HEK293 (cell line): ENCODE results near the gene SKP2.

ENCODE experiments used
- CTCF ChIA-PET: fragments of 350-600 bp; formaldehyde crosslinking; extraction: SDS; loops from one replicate; lab custom pipeline; 2021; ENCODE audit warnings: antibody characterized with exemption; lab: Yijun Ruan, JAX
- POLR2A ChIA-PET: fragments of 300-600 bp; formaldehyde crosslinking; extraction: SDS; loops from one replicate; lab custom pipeline; 2020; ENCODE audit warnings: antibody characterized with exemption, inconsistent platforms; lab: Yijun Ruan, JAX
- H3K27ac ChIP-seq: fragments of 200-500 bp; sonication (Bioruptor generic); 2 replicates; pipeline ENCODE4 v1.5.1; 2014; ENCODE audit warnings: low read depth, low read length, control low read depth, inconsistent platforms; ENCODE audit errors: extremely low read depth
- H3K36me3 ChIP-seq, 2 experiments: fragments of 200-500 bp in 1 of 2; sonication (Bioruptor generic) in 1 of 2; 1 replicate in 1 of 2; 2 replicates in 1 of 2; pipeline ENCODE4 v1.5.1; 2014 to 2017; ENCODE audit warnings: inconsistent platforms in 2 of 2, low read length in 2 of 2; ENCODE audit not compliant: control insufficient read depth in 2 of 2, insufficient read depth in 1 of 2
- H3K4me1 ChIP-seq: fragments of 200-500 bp; sonication (Bioruptor generic); 2 replicates; pipeline ENCODE4 v1.5.1; 2014; ENCODE audit warnings: mild to moderate bottlenecking, low read length, inconsistent platforms; ENCODE audit not compliant: control insufficient read depth, insufficient read depth
- H3K4me3 ChIP-seq: 2 replicates; pipeline ENCODE4 v1.5.1; 2011; ENCODE audit warnings: low read depth, mild to moderate bottlenecking, control low read depth, low read length, moderate library complexity
- H3K9me3 ChIP-seq: fragments of 200-500 bp; sonication (Bioruptor generic); 2 replicates; pipeline ENCODE4 v1.5.1; 2014; ENCODE audit warnings: low read depth, low read length, inconsistent platforms; ENCODE audit not compliant: control insufficient read depth, insufficient read depth
- KLF10 ChIP-seq: fragments of 450-650 bp; IDR thresholded peaks from 2 replicates; pipeline ENCODE4 v1.5.1; 2018; ENCODE audit warnings: missing biosample characterization, mild to moderate bottlenecking, missing genetic modification characterization
- MZF1 ChIP-seq: fragments of 450-650 bp; formaldehyde crosslinking; IDR thresholded peaks from 2 replicates; pipeline ENCODE4 v1.5.1; 2017; ENCODE audit warnings: missing biosample characterization, missing genetic modification characterization, borderline replicate concordance
- YY1 ChIP-seq: fragments of 450-650 bp; formaldehyde crosslinking; IDR thresholded peaks from 2 replicates; pipeline ENCODE4 v1.5.1; 2018; ENCODE audit warnings: missing biosample characterization, missing genetic modification characterization
- ZBTB21 ChIP-seq: fragments of 450-650 bp; formaldehyde crosslinking; IDR thresholded peaks from 2 replicates; pipeline ENCODE4 v1.5.1; 2017; ENCODE audit warnings: missing biosample characterization, missing genetic modification characterization
- ZFP3 ChIP-seq: fragments of 450-650 bp; formaldehyde crosslinking; IDR thresholded peaks from 2 replicates; pipeline ENCODE4 v1.5.1; 2016; ENCODE audit warnings: low read depth, missing biosample characterization, missing genetic modification characterization
- ZFP37 ChIP-seq: fragments of 450-650 bp; formaldehyde crosslinking; IDR thresholded peaks from 2 replicates; pipeline ENCODE4 v1.5.1; 2016; ENCODE audit warnings: missing biosample characterization, missing genetic modification characterization
- ZIC2 ChIP-seq: fragments of 450-650 bp; formaldehyde crosslinking; IDR thresholded peaks from 2 replicates; pipeline ENCODE4 v1.5.1; 2016; ENCODE audit warnings: missing biosample characterization, missing genetic modification characterization
- ZNF121 ChIP-seq: fragments of 450-650 bp; formaldehyde crosslinking; IDR thresholded peaks from 2 replicates; pipeline ENCODE4 v1.5.1; 2016; ENCODE audit warnings: missing biosample characterization, missing genetic modification characterization
- ZNF155 ChIP-seq: fragments of 450-650 bp; formaldehyde crosslinking; IDR thresholded peaks from 2 replicates; pipeline ENCODE4 v1.5.1; 2016; ENCODE audit warnings: missing biosample characterization, missing genetic modification characterization
- ZNF530 ChIP-seq: fragments of 450-650 bp; formaldehyde crosslinking; IDR thresholded peaks from 2 replicates; pipeline ENCODE4 v1.5.1; 2016; ENCODE audit warnings: low read depth, missing biosample characterization, missing genetic modification characterization
- ZNF555 ChIP-seq: fragments of 450-650 bp; formaldehyde crosslinking; conservative IDR thresholded peaks from 2 replicates; pipeline ENCODE4 v1.5.1; 2017; ENCODE audit warnings: missing biosample characterization, mild to moderate bottlenecking, missing genetic modification characterization, inconsistent platforms
- ZNF561 ChIP-seq: fragments of 450-650 bp; IDR thresholded peaks from 2 replicates; pipeline ENCODE4 v1.5.1; 2018; ENCODE audit warnings: missing biosample characterization, missing genetic modification characterization, borderline replicate concordance
- ZNF585B ChIP-seq: fragments of 450-650 bp; formaldehyde crosslinking; IDR thresholded peaks from 2 replicates; pipeline ENCODE4 v1.5.1; 2016; ENCODE audit warnings: missing biosample characterization, missing genetic modification characterization
- ZNF629 ChIP-seq: fragments of 450-650 bp; formaldehyde crosslinking; IDR thresholded peaks from 2 replicates; pipeline ENCODE4 v1.5.1; 2017; ENCODE audit warnings: missing biosample characterization, missing genetic modification characterization
- ZNF654 ChIP-seq: fragments of 450-650 bp; formaldehyde crosslinking; IDR thresholded peaks from 2 replicates; pipeline ENCODE4 v1.5.1; 2016; ENCODE audit warnings: low read depth, missing biosample characterization, missing genetic modification characterization
- ZNF664 ChIP-seq: fragments of 450-650 bp; formaldehyde crosslinking; IDR thresholded peaks from 2 replicates; pipeline ENCODE4 v1.5.1; 2016; ENCODE audit warnings: missing biosample characterization, missing genetic modification characterization
- ZNF677 ChIP-seq: fragments of 450-650 bp; IDR thresholded peaks from 2 replicates; pipeline ENCODE4 v1.5.0; 2018; ENCODE audit warnings: missing biosample characterization, mild to moderate bottlenecking, missing genetic modification characterization, moderate library complexity
- ZNF768 ChIP-seq: fragments of 450-650 bp; formaldehyde crosslinking; IDR thresholded peaks from 2 replicates; pipeline ENCODE4 v1.5.1; 2018; ENCODE audit warnings: missing biosample characterization, mild to moderate bottlenecking, missing genetic modification characterization
- TF ChIP-seq, protein P1 (sequence below): fragments of 450-650 bp; formaldehyde crosslinking; IDR thresholded peaks from 2 replicates; pipeline ENCODE4 v1.5.1; 2016; ENCODE audit warnings: missing biosample characterization, missing genetic modification characterization
- TF ChIP-seq, protein P2 (sequence below): fragments of 450-650 bp; formaldehyde crosslinking; IDR thresholded peaks from 2 replicates; pipeline ENCODE4 v1.5.1; 2016; ENCODE audit warnings: missing biosample characterization, missing genetic modification characterization
- TF ChIP-seq, protein P3 (sequence below): fragments of 450-650 bp; formaldehyde crosslinking; IDR thresholded peaks from 2 replicates; pipeline ENCODE4 v1.5.1; 2016; ENCODE audit warnings: missing biosample characterization, missing genetic modification characterization
- TF ChIP-seq, protein P4 (sequence below): fragments of 450-650 bp; formaldehyde crosslinking; IDR thresholded peaks from 2 replicates; pipeline ENCODE4 v1.5.1; 2016; ENCODE audit warnings: missing biosample characterization, missing genetic modification characterization

SKP2 gene

DNA sequence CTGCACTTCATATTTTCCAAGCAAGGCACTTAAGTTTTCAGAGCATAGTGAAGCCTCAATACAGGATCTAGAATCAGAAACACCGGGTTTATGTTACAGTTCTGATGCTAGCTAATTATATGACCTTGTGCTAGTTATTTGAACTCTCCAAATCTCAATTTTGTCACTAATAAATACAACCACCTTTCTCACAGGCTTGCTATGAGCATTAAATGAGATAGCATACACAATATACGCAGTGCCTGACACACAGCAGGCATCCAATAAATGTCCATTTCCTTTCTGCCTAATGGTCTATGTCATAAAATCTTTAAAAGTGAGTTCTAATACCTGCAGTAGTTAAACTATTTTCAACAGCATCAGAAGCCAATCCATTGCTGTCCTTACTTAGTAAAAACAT lies 56.9 kb downstream of the SKP2 start:
- H3K4me3 ChIP-seq: no peak overlapping the region
- no peaks in the 10 kb centered on the region for H3K4me1 ChIP-seq
- H3K9me3 ChIP-seq: no peaks in the 10 kb centered on the region
- POLR2A ChIA-PET: no interaction called here
- TF ChIP-seq ZNF555 (tag by site-specific recombination) (no peak), ZNF664 (tag by site-specific recombination) (peak; percentile 94), ZBTB21 (tag by site-specific recombination) (no peak)
- H3K36me3 ChIP-seq: peaks cover 23 to 37% of the 10 kb centered on the region in 2 experiments
- no peak overlapping the region for H3K27ac ChIP-seq
- CTCF ChIA-PET: interaction anchor here (0.5 kb wide), 1 partner anchor 466 kb away, joined by 3 read pairs; no protein-coding TSS in a partner anchor

DNA sequence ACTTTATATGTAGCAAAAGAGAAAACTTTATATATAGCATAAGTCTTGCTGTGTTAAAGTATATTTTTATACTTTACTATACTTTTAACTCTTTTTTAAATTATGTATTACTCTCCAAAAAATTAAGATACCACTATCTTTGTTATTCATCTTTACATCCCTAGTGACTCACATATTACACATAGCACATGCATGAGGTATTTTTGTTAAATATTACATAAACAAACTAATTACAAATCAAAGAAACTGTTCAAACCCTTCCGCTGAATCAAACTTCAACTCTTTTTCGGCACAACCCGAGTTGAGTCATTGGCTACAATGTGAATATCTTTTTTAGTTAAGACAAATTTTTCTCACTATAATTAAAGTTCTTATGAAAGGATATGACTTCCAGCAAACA lies 57.8 kb downstream of the SKP2 start:
- no peak overlapping the region for H3K4me3 ChIP-seq
- no peak overlapping the region for H3K27ac ChIP-seq
- ChIA-PET CTCF (no interaction called here), POLR2A (no interaction called here)
- TF ChIP-seq ZNF121 (no peak), ZNF629 (tag by site-specific recombination) (0 out of 2 replicates have a peak, but pooled peaks have one; percentile 14)
- H3K36me3 ChIP-seq: peaks cover 25 to 34% of the 10 kb centered on the region in 2 experiments
- H3K4me1 ChIP-seq: no peaks in the 10 kb centered on the region
- H3K9me3 ChIP-seq: no peaks in the 10 kb centered on the region

DNA sequence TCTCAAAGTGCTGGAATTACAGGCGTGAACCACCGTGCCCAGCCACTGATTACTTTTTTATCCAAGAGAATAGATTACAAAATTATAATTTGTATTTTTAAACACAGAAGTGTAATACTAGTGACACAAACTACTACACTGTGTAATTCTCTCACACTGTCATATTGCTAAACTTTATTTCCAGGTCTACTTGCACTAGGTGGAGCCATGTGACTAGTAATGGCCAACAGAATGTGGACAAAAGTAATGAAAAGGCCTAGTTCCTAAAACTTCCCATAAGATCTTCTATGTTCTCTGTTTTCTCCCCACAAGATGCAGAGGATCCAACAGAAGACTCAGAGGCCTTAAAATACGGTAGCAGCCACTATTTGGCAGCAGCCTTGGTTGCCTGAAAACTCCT lies 62.5 kb downstream of the SKP2 start:
- Histone ChIP-seq H3K36me3 (peaks cover 26 to 29% of the 10 kb centered on the region in 2 experiments), H3K27ac (no peak overlapping the region), H3K4me3 (no peak overlapping the region), H3K4me1 (no peaks in the 10 kb centered on the region), H3K9me3 (no peaks in the 10 kb centered on the region)
- POLR2A ChIA-PET: no interaction called here
- TF ChIP-seq ZNF530 (tag by site-specific recombination): no peak
- TF ChIP-seq, protein P1, sequence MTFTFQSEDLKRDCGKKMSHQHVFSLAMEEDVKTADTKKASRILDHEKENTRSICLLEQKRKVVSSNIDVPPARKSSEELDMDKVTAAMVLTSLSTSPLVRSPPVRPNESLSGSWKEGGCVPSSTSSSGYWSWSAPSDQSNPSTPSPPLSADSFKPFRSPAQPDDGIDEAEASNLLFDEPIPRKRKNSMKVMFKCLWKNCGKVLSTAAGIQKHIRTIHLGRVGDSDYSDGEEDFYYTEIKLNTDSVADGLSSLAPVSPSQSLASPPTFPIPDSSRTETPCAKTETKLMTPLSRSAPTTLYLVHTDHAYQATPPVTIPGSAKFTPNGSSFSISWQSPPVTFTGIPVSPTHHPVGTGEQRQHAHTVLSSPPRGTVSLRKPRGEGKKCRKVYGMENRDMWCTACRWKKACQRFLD (tag by site-specific recombination): no peak
- TF ChIP-seq ZNF768: no peak
- TF ChIP-seq, protein P2, sequence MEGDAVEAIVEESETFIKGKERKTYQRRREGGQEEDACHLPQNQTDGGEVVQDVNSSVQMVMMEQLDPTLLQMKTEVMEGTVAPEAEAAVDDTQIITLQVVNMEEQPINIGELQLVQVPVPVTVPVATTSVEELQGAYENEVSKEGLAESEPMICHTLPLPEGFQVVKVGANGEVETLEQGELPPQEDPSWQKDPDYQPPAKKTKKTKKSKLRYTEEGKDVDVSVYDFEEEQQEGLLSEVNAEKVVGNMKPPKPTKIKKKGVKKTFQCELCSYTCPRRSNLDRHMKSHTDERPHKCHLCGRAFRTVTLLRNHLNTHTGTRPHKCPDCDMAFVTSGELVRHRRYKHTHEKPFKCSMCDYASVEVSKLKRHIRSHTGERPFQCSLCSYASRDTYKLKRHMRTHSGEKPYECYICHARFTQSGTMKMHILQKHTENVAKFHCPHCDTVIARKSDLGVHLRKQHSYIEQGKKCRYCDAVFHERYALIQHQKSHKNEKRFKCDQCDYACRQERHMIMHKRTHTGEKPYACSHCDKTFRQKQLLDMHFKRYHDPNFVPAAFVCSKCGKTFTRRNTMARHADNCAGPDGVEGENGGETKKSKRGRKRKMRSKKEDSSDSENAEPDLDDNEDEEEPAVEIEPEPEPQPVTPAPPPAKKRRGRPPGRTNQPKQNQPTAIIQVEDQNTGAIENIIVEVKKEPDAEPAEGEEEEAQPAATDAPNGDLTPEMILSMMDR (tag by site-specific recombination): peak; percentile 40; the same call in 1 of the 2 replicates
- TF ChIP-seq YY1 (tag by site-specific recombination): no peak
- TF ChIP-seq ZNF654: peak; percentile 19; the same call in 1 of the 2 replicates
- TF ChIP-seq ZFP37 (tag by site-specific recombination): no peak
- TF ChIP-seq ZIC2: no peak
- no peak for TF ChIP-seq ZFP3 (tag by site-specific recombination)
- TF ChIP-seq KLF10 (tag by site-specific recombination): no peak
- TF ChIP-seq ZNF677 (tag by site-specific recombination): no peak
- no peak for TF ChIP-seq MZF1
- TF ChIP-seq ZNF155 (tag by site-specific recombination): no peak
- TF ChIP-seq, protein P3, sequence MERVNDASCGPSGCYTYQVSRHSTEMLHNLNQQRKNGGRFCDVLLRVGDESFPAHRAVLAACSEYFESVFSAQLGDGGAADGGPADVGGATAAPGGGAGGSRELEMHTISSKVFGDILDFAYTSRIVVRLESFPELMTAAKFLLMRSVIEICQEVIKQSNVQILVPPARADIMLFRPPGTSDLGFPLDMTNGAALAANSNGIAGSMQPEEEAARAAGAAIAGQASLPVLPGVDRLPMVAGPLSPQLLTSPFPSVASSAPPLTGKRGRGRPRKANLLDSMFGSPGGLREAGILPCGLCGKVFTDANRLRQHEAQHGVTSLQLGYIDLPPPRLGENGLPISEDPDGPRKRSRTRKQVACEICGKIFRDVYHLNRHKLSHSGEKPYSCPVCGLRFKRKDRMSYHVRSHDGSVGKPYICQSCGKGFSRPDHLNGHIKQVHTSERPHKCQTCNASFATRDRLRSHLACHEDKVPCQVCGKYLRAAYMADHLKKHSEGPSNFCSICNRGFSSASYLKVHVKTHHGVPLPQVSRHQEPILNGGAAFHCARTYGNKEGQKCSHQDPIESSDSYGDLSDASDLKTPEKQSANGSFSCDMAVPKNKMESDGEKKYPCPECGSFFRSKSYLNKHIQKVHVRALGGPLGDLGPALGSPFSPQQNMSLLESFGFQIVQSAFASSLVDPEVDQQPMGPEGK: no peak
- TF ChIP-seq, protein P4, sequence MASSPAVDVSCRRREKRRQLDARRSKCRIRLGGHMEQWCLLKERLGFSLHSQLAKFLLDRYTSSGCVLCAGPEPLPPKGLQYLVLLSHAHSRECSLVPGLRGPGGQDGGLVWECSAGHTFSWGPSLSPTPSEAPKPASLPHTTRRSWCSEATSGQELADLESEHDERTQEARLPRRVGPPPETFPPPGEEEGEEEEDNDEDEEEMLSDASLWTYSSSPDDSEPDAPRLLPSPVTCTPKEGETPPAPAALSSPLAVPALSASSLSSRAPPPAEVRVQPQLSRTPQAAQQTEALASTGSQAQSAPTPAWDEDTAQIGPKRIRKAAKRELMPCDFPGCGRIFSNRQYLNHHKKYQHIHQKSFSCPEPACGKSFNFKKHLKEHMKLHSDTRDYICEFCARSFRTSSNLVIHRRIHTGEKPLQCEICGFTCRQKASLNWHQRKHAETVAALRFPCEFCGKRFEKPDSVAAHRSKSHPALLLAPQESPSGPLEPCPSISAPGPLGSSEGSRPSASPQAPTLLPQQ (tag by site-specific recombination): no peak
- TF ChIP-seq ZNF585B: no peak
- no peak for TF ChIP-seq ZNF561 (tag by site-specific recombination)
- CTCF ChIA-PET: interaction anchor here (0.6 to 1.6 kb wide), 6 partner anchors 10 to 479 kb away, joined by 3 to 5 read pairs (median 4); partner anchors contain the start of gene NADK2
